ENCODE data around the gene CAMKK2.
"Not testable (repeated sequence)": the region's sequence is repeated elsewhere in the genome, so short reads cannot be mapped to it uniquely, and the experiment has no call there.

CAMKK2 gene

GRCh38 chr12:121296618-121297434 is at the start of gene CAMKK2:
CAMKK2 (minus strand) TSS chr12:121296709; CDS start chr12:121274526, 22,183 bp downstream.
- peak; percentile 78 for DNase-seq

- DNase-seq: no peak
These were observed 48.8 kb upstream of the CAMKK2 start for GRCh38 chr12:121345151-121345815.

- no peak for DNase-seq
These were observed 48.0 kb upstream of the CAMKK2 start for GRCh38 chr12:121344506-121344905.

GRCh38 chr12:121337416-121337815 is 40.9 kb upstream of the CAMKK2 start:
- DNase-seq: no peak

- DNase-seq: peak; percentile 13
These were observed 38.2 kb upstream of the CAMKK2 start for GRCh38 chr12:121334513-121335343.

GRCh38 chr12:121333747-121334146 is 37.2 kb upstream of the CAMKK2 start:
- no peak for DNase-seq

- DNase-seq: no peak
These were observed 34.7 kb upstream of the CAMKK2 start for GRCh38 chr12:121331248-121331647.

GRCh38 chr12:121330692-121331091 is 34.2 kb upstream of the CAMKK2 start:
- DNase-seq: no peak

GRCh38 chr12:121330195-121330594 is 33.7 kb upstream of the CAMKK2 start:
- DNase-seq: no peak

GRCh38 chr12:121328620-121329019 is 32.1 kb upstream of the CAMKK2 start:
- no peak for DNase-seq

GRCh38 chr12:121326996-121327674 is 30.6 kb upstream of the CAMKK2 start:
- DNase-seq: no peak

GRCh38 chr12:121325922-121326396 is 29.4 kb upstream of the CAMKK2 start:
- DNase-seq: no peak

GRCh38 chr12:121323908-121324307 is 27.4 kb upstream of the CAMKK2 start:
- no peak for DNase-seq

GRCh38 chr12:121318121-121318520 is 21.6 kb upstream of the CAMKK2 start:
- DNase-seq: peak; percentile 65

- DNase-seq: peak; percentile 26
These were observed 17.9 kb upstream of the CAMKK2 start for GRCh38 chr12:121314431-121314830.

GRCh38 chr12:121310231-121310630 is 13.7 kb upstream of the CAMKK2 start:
- DNase-seq: peak; percentile 28

GRCh38 chr12:121307397-121307796 is 10.9 kb upstream of the CAMKK2 start:
- not testable (repeated sequence) for DNase-seq

- peak; percentile 52 for DNase-seq
These were observed 7.8 kb upstream of the CAMKK2 start for GRCh38 chr12:121304306-121304705.

GRCh38 chr12:121301876-121302275 is 5.4 kb upstream of the CAMKK2 start:
- DNase-seq: no peak

GRCh38 chr12:121300083-121300819 is 3.7 kb upstream of the CAMKK2 start:
- DNase-seq: no peak

GRCh38 chr12:121299662-121300061 is 3.2 kb upstream of the CAMKK2 start:
- DNase-seq: no peak

- DNase-seq: not testable (repeated sequence)
These were observed 1.9 kb upstream of the CAMKK2 start for GRCh38 chr12:121298411-121298810.

Measured in T1000 (cell line).